Measurements from ENCODE around the gene UBL5.
A peak's percentile ranks its signal among the peaks of the same experiment; 100 is the strongest.
"Not testable (repeated sequence)": the region's sequence is repeated elsewhere in the genome, so short reads cannot be mapped to it uniquely, and the experiment has no call there.

Gene UBL5

GRCh38 chr19:9842834-9843625, 15.3 kb downstream of the UBL5 start:
- ChIA-PET POLR2A (interaction anchor here (1.6 kb wide), 1 partner anchor 15 kb away, joined by 6 read pairs; the partner anchor contains the start of gene UBL5), CTCF (no interaction called here)
- TF ChIP-seq FOXA1 (IDR thresholded peaks at IDR 0.05): no peak
- no peak for TF ChIP-seq HDGF (IDR thresholded peaks at IDR 0.05; ENCODE audit: borderline replicate concordance)
- TF ChIP-seq LEF1 (IDR thresholded peaks at IDR 0.05; ENCODE audit: borderline replicate concordance): no peak
- no peak for TF ChIP-seq ELF4 (IDR thresholded peaks at IDR 0.05)
- TF ChIP-seq TARDBP (IDR thresholded peaks at IDR 0.05): no peak
- no peak for TF ChIP-seq SUZ12 (IDR thresholded peaks at IDR 0.05)
- TF ChIP-seq PKNOX1 (IDR thresholded peaks at IDR 0.05): no peak
- TF ChIP-seq SP1 (IDR thresholded peaks at IDR 0.05): no peak
- DNase-seq (ENCODE audit: extremely low spot score): no peak

- POLR2A ChIA-PET; DNase-seq (ENCODE audit: extremely low spot score); CTCF ChIA-PET: not testable (repeated sequence)
Measured at GRCh38 chr19:9843626-9844273, 16.0 kb downstream of the UBL5 start.

- POLR2A ChIA-PET: interaction anchor here (0.7 kb wide), 1 partner anchor 11 kb away, joined by 3 read pairs; no protein-coding TSS in a partner anchor
Measured at GRCh38 chr19:9847087-9847671, 19.5 kb downstream of the UBL5 start.

GRCh38 chr19:9848060-9848459, 20.3 kb downstream of the UBL5 start:
- no peak for TF ChIP-seq BHLHE40 (IDR thresholded peaks at IDR 0.05; ENCODE audit: borderline replicate concordance)
- no peak for TF ChIP-seq SP1 (IDR thresholded peaks at IDR 0.05)
- TF ChIP-seq L3MBTL2 (conservative IDR thresholded peaks at IDR 0.05): no peak
- no peak for TF ChIP-seq ELF4 (IDR thresholded peaks at IDR 0.05)
- TF ChIP-seq ZNF384 (IDR thresholded peaks at IDR 0.05): no peak
- no peak for TF ChIP-seq FOXA1 (IDR thresholded peaks at IDR 0.05)
- no peak for TF ChIP-seq LEF1 (IDR thresholded peaks at IDR 0.05; ENCODE audit: borderline replicate concordance)
- TF ChIP-seq ARNT (IDR thresholded peaks at IDR 0.05): no peak
- no peak for TF ChIP-seq PKNOX1 (IDR thresholded peaks at IDR 0.05)
- TF ChIP-seq HDGF (IDR thresholded peaks at IDR 0.05; ENCODE audit: borderline replicate concordance): no peak
- TF ChIP-seq FOXK2 (IDR thresholded peaks at IDR 0.05): no peak
- TF ChIP-seq TARDBP (IDR thresholded peaks at IDR 0.05): no peak
- TF ChIP-seq NFRKB (IDR thresholded peaks at IDR 0.05): no peak
- TF ChIP-seq CTBP1 (IDR thresholded peaks at IDR 0.05; ENCODE audit: borderline replicate concordance): no peak
- TF ChIP-seq FOXM1 (IDR thresholded peaks at IDR 0.05; ENCODE audit: borderline replicate concordance): no peak
- no peak for TF ChIP-seq SUZ12 (IDR thresholded peaks at IDR 0.05)
- ChIA-PET CTCF (no interaction called here), POLR2A (no interaction called here)
- peak; percentile 53 for DNase-seq (ENCODE audit: extremely low spot score)

More at GRCh38 chr19:9847087-9847671, 19.5 kb downstream of the UBL5 start:
- no peak for TF ChIP-seq LEF1 (IDR thresholded peaks at IDR 0.05; ENCODE audit: borderline replicate concordance)
- no peak for TF ChIP-seq SUZ12 (IDR thresholded peaks at IDR 0.05)
- no peak for TF ChIP-seq HDGF (IDR thresholded peaks at IDR 0.05; ENCODE audit: borderline replicate concordance)
- TF ChIP-seq SP1 (IDR thresholded peaks at IDR 0.05): no peak
- TF ChIP-seq TARDBP (IDR thresholded peaks at IDR 0.05): no peak
- TF ChIP-seq PKNOX1 (IDR thresholded peaks at IDR 0.05): no peak
- TF ChIP-seq BHLHE40 (IDR thresholded peaks at IDR 0.05; ENCODE audit: borderline replicate concordance): no peak
- no peak for TF ChIP-seq NFRKB (IDR thresholded peaks at IDR 0.05)
- TF ChIP-seq ELF4 (IDR thresholded peaks at IDR 0.05): no peak
- TF ChIP-seq FOXK2 (IDR thresholded peaks at IDR 0.05): no peak
- no peak for TF ChIP-seq L3MBTL2 (conservative IDR thresholded peaks at IDR 0.05)
- TF ChIP-seq ARNT (IDR thresholded peaks at IDR 0.05): no peak
- TF ChIP-seq FOXA1 (IDR thresholded peaks at IDR 0.05): no peak
- TF ChIP-seq FOXM1 (IDR thresholded peaks at IDR 0.05; ENCODE audit: borderline replicate concordance): no peak
- TF ChIP-seq CTBP1 (IDR thresholded peaks at IDR 0.05; ENCODE audit: borderline replicate concordance): no peak
- no peak for TF ChIP-seq ZNF384 (IDR thresholded peaks at IDR 0.05)
- CTCF ChIA-PET: no interaction called here
- peak; percentile 64 for DNase-seq (ENCODE audit: extremely low spot score)

GRCh38 chr19:9848762-9849161, 21.0 kb downstream of the UBL5 start:
- no peak for DNase-seq (ENCODE audit: extremely low spot score)
- ChIA-PET CTCF (no interaction called here), POLR2A (interaction anchor here (1.1 kb wide), 1 partner anchor 14 kb away, joined by 3 read pairs; the partner anchor contains the start of gene PIN1)
- TF ChIP-seq SUZ12 (IDR thresholded peaks at IDR 0.05) (no peak), SP1 (IDR thresholded peaks at IDR 0.05) (no peak), LEF1 (IDR thresholded peaks at IDR 0.05; ENCODE audit: borderline replicate concordance) (no peak), ELF4 (IDR thresholded peaks at IDR 0.05) (no peak), FOXA1 (IDR thresholded peaks at IDR 0.05) (no peak), FOXM1 (IDR thresholded peaks at IDR 0.05; ENCODE audit: borderline replicate concordance) (no peak), ZNF384 (IDR thresholded peaks at IDR 0.05) (no peak), FOXK2 (IDR thresholded peaks at IDR 0.05) (no peak), TARDBP (IDR thresholded peaks at IDR 0.05) (no peak), PKNOX1 (IDR thresholded peaks at IDR 0.05) (no peak), NFRKB (IDR thresholded peaks at IDR 0.05) (no peak), HDGF (IDR thresholded peaks at IDR 0.05; ENCODE audit: borderline replicate concordance) (no peak), ARNT (IDR thresholded peaks at IDR 0.05) (no peak), L3MBTL2 (conservative IDR thresholded peaks at IDR 0.05) (no peak), CTBP1 (IDR thresholded peaks at IDR 0.05; ENCODE audit: borderline replicate concordance) (no peak), BHLHE40 (IDR thresholded peaks at IDR 0.05; ENCODE audit: borderline replicate concordance) (no peak)

Data from HEK293T (cell line).